ENCODE results near the gene FTO.
A peak's percentile ranks its signal among the peaks of the same experiment; 100 is the strongest.

FTO gene

DNA sequence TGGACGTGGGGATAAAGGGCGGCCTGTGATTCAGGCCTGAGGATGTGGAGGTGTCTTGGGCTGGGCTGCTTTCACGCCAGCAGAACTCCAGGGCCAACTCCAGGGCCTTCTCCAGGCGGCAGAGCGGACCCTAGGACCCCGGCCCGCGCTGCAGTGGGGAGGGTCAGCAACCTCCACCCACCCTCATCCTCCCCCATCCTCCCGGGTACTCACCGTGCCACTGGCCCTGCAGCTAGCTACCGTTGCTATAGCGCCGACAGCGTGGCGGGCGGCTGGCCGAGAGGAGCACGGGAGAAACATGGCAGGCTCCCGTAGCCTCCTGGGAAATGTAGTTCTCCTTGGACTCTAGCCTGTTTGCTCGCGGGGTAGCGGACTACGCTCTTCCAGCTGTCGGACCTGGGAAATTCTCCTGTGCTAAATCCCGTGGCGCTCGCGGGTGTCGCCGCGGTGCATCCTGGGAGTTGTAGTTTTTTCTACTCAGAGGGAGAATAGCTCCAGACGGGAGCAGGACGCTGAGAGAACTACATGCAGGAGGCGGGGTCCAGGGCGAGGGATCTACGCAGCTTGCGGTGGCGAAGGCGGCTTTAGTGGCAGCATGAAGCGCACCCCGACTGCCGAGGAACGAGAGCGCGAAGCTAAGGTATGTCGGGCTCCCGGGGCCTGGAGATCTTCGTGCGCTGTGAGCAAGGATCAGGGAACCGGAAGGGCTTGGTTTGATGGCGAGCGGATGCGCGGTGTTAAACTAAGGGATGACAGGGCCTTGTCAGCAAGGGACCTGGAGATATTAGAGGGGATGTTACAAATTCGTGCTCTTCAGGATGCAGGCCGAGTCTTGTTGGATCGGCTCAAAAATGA lies at the start of gene FTO, which contains the start of gene RPGRIP1L:
Gene FTO, plus strand, starts transcription at position 567 of the 855 bp plus-strand sequence.
Gene RPGRIP1L, minus strand, starts transcription at position 270 of the 855 bp plus-strand sequence. CDS start 3,136 bp downstream, outside the sequence.
- peak within 1 kb of the TSS; percentile 68 to 75 for H3K27ac ChIP-seq
- no peaks in the 10 kb centered on the region for H3K36me3 ChIP-seq
- no peaks in the 10 kb centered on the region for H3K9me3 ChIP-seq
- intact Hi-C loops (cut with DNase I; ENCODE audit: low total_unique reads): no loop called here
- no peaks in the 10 kb centered on the region for H3K27me3 ChIP-seq
- TF ChIP-seq, protein P1, sequence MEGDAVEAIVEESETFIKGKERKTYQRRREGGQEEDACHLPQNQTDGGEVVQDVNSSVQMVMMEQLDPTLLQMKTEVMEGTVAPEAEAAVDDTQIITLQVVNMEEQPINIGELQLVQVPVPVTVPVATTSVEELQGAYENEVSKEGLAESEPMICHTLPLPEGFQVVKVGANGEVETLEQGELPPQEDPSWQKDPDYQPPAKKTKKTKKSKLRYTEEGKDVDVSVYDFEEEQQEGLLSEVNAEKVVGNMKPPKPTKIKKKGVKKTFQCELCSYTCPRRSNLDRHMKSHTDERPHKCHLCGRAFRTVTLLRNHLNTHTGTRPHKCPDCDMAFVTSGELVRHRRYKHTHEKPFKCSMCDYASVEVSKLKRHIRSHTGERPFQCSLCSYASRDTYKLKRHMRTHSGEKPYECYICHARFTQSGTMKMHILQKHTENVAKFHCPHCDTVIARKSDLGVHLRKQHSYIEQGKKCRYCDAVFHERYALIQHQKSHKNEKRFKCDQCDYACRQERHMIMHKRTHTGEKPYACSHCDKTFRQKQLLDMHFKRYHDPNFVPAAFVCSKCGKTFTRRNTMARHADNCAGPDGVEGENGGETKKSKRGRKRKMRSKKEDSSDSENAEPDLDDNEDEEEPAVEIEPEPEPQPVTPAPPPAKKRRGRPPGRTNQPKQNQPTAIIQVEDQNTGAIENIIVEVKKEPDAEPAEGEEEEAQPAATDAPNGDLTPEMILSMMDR (IDR thresholded peaks at IDR 0.05): peak; percentile 10 to 22
- peak within 1 kb of the TSS; percentile 66 to 75 for H3K4me3 ChIP-seq
- DNase-seq: peak; percentile 99 to 100
- H3K4me1 ChIP-seq: peaks cover 0 to 28% (median 14%) of the 10 kb centered on the region in 4 donors

DNA sequence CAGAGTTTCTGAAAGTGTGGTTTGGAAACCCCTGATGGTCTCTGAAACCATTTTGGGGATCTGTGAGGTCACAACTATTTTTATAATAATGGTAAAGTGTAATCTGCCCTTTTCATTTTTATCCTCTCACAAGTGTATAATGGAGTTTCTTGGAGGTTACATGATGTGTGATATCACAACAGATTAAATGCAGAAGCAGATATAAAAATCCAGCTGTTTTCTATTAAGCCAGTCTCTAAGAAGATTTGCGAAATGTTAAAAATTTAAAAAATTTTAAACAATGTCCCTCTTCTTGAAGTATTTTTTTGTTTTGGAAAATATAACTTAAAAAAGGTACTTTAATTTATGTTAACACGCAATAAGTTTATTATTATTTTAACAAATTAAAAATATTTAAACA lies 49.0 kb upstream of the FTO start:
- Histone ChIP-seq H3K9me3 (no peaks in the 10 kb centered on the region), H3K4me3 (no peak overlapping the region), H3K4me1 (no peaks in the 10 kb centered on the region), H3K27ac (no peak overlapping the region), H3K36me3 (peaks cover 7 to 14% (median 10%) of the 10 kb centered on the region in 3 donors), H3K27me3 (no peaks in the 10 kb centered on the region)
- intact Hi-C loops (cut with DNase I; ENCODE audit: low total_unique reads): no loop called here
- DNase-seq: no peak
- TF ChIP-seq, protein P1 (IDR thresholded peaks at IDR 0.05): no peak

DNA sequence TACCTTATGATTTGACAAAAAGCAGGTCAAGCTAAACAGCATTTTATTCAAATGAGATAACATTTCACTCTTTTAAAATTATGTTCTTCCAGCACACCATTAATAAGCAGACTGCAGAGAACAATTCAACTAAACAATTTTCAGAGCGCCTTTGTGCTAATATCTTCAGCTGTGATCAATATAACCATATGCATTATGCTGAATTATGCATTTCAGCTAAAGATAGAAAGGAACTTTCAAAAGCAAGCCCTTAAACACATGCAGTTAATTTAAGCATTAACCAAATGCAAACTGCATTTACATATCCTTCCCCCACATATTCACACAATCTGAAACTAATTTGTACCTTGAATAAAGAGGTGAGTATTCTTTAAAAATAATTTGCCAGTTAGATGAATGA lies 41.9 kb upstream of the FTO start:
- Histone ChIP-seq H3K4me3 (no peak overlapping the region), H3K36me3 (peaks cover 0 to 4% (median 0%) of the 10 kb centered on the region in 3 donors), H3K4me1 (peaks cover 0 to 32% (median 1%) of the 10 kb centered on the region in 4 donors), H3K27ac (no peak overlapping the region), H3K9me3 (no peaks in the 10 kb centered on the region), H3K27me3 (no peaks in the 10 kb centered on the region)
- intact Hi-C loops (cut with DNase I; ENCODE audit: low total_unique reads): no loop called here
- no peak for DNase-seq
- TF ChIP-seq, protein P1 (IDR thresholded peaks at IDR 0.05): no peak

DNA sequence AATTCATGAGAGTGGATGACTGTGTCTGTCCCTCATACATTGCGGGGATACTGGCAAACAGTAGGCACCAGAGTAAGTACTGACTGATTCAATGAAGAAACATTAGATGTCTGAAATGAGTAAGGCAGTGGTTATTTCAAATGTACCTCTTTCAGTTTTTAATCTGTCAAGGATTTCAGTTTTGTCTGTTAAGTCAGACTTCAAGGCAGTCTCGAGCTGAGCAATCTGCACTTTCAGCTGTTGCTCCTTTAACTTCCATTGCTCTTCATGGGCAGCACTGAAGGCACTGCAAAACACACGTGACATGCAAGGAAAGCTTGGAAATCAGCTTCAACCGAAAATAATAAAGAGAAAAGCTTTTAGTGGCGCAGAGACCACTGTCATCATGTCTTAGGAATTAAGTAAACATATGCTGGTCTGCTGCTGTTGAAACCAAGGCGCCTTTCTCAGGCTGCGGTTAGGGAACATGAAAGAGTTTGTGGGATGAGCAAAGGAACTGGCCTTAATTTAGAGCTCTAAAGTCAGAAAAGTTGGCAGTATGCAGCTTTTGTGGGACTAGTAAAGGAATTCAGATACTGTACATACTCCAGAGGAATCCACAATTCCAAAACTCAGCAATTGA lies 39.1 kb upstream of the FTO start:
- H3K9me3 ChIP-seq: no peaks in the 10 kb centered on the region
- H3K27me3 ChIP-seq: no peaks in the 10 kb centered on the region
- H3K36me3 ChIP-seq: no peaks in the 10 kb centered on the region
- peak in 1 of 2 donors; percentile 44 for DNase-seq
- H3K4me1 ChIP-seq: peaks cover 0 to 32% (median 1%) of the 10 kb centered on the region in 4 donors
- intact Hi-C loops (cut with DNase I; ENCODE audit: low total_unique reads): no loop called here
- H3K27ac ChIP-seq: peak overlapping the region; percentile 56 to 64
- H3K4me3 ChIP-seq: peak overlapping the region; percentile 22 to 40
- TF ChIP-seq, protein P1 (IDR thresholded peaks at IDR 0.05): no peak

DNA sequence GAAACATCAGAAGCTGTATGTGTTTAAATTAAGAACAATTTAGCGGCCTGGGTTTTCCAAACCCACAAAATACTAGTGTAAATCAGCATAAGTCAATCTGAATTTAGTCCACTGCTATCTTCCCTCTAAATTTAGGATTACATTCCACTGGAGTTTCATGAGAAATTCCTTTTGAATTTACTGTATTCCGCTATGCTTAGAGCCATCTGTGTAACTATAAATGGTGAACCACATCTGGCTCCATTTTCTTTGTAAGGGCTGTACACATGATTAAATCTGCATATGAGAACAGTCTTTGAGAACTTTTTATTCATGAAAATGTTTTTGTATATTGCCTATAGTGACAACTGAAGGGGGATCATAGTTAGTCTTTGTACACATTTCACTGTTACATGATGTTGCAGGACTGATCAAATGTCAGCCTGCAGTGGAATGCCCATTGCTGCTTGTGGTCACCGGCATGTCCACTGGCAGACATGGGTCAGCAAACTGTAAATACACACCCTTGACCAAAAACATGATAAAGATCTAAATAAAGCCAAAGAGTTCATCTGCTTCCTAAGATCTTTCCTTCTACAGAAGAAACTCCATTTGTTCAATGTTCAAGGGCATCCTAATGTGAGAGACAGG lies 37.1 kb upstream of the FTO start:
- no peak overlapping the region for H3K27ac ChIP-seq
- no peaks in the 10 kb centered on the region for H3K27me3 ChIP-seq
- intact Hi-C loops (cut with DNase I; ENCODE audit: low total_unique reads): no loop called here
- H3K9me3 ChIP-seq: no peaks in the 10 kb centered on the region
- no peak overlapping the region for H3K4me3 ChIP-seq
- H3K4me1 ChIP-seq: peaks cover 0 to 32% (median 1%) of the 10 kb centered on the region in 4 donors
- H3K36me3 ChIP-seq: no peaks in the 10 kb centered on the region
- DNase-seq: no peak
- TF ChIP-seq, protein P1 (IDR thresholded peaks at IDR 0.05): no peak
